ENCODE data around the gene C7orf33. TPM values are rescaled to one million over a fixed set of nuclear protein-coding genes. Genes with fewer than 3 reads are reported as not detected.

C7orf33 gene
- polyA plus RNA-seq, 2 of the 4 experiments (the other 2 are of a cell fraction): not detected

DNA sequence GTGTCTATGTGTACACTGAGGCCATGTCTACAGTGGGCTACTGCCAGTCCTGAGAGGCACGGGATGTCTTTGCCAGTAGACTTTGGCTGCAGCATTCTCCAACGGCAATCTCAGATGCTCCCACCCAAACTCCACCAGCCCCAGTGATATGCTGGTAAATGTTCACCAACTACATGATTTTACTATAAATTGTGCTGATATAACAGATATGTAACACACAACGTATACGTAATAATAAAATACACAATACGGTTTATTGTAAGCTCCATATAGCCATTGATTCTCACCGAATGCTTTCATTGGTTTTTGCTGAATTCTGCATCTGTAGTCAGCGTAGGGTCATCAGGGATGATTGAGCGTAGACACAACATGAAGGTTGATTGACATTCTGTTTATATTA is 47.3 kb upstream of the C7orf33 start:
- WGBS (ENCODE audit: missing lambda C conversion rate): 79% methylated on average over 8 of the region's 8 CpGs
- CTCF ChIA-PET: interaction anchor here (1.3 kb wide), 1 partner anchor 423 kb away, joined by 3 read pairs; no protein-coding TSS in a partner anchor
- POLR2A ChIA-PET: no interaction called here

DNA sequence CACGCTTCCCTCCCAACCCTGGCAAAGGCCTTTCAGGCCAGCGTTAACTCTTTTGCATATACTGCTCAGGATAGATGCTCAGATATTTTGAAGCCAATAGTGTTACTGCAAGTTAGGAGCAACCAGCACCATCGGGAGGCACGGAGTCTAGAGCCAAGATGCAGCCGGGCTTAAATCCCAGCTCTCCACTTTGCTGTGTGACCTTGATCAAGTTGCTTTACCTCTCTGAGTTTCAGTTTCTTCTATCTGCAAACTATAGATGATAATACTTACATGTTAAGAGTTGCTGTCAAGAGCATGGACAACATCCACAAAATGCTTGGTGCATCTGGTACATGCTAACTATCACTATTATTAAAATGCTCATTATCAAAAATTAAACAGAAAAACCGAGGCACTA is 45.4 kb upstream of the C7orf33 start:
- ChIA-PET POLR2A (no interaction called here), CTCF (no interaction called here)
- Histone ChIP-seq H3K4me3 (no peak overlapping the region), H3K9me3 (no peaks in the 10 kb centered on the region), H3K4me2 (no peak overlapping the region), H3K4me1 (no peaks in the 10 kb centered on the region), H3K27ac (no peak overlapping the region)
- ATAC-seq: no peak
- TF ChIP-seq, protein P1, sequence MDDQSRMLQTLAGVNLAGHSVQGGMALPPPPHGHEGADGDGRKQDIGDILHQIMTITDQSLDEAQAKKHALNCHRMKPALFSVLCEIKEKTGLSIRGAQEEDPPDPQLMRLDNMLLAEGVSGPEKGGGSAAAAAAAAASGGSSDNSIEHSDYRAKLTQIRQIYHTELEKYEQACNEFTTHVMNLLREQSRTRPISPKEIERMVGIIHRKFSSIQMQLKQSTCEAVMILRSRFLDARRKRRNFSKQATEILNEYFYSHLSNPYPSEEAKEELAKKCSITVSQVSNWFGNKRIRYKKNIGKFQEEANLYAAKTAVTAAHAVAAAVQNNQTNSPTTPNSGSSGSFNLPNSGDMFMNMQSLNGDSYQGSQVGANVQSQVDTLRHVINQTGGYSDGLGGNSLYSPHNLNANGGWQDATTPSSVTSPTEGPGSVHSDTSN (IDR thresholded peaks at IDR 0.05): no peak
- no peak for TF ChIP-seq NPAS2 (CRISPR knock-in tag; IDR thresholded peaks at IDR 0.05; ENCODE audit: borderline replicate concordance)
- TF ChIP-seq CEBPB (IDR thresholded peaks at IDR 0.05): no peak
- no peak for TF ChIP-seq HOXA7 (CRISPR knock-in tag; IDR thresholded peaks at IDR 0.05)
- TF ChIP-seq RNF2 (IDR thresholded peaks at IDR 0.05; ENCODE audit: borderline replicate concordance, low read depth): no peak
- TF ChIP-seq, protein P2, sequence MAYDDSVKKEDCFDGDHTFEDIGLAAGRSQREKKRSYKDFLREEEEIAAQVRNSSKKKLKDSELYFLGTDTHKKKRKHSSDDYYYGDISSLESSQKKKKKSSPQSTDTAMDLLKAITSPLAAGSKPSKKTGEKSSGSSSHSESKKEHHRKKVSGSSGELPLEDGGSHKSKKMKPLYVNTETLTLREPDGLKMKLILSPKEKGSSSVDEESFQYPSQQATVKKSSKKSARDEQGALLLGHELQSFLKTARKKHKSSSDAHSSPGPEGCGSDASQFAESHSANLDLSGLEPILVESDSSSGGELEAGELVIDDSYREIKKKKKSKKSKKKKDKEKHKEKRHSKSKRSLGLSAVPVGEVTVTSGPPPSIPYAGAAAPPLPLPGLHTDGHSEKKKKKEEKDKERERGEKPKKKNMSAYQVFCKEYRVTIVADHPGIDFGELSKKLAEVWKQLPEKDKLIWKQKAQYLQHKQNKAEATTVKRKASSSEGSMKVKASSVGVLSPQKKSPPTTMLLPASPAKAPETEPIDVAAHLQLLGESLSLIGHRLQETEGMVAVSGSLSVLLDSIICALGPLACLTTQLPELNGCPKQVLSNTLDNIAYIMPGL (CRISPR knock-in tag; IDR thresholded peaks at IDR 0.05; ENCODE audit: borderline replicate concordance): no peak
- no peak for TF ChIP-seq BHLHE40 (IDR thresholded peaks at IDR 0.05; ENCODE audit: low read depth, low read length)
- no peak for TF ChIP-seq CHD2 (IDR thresholded peaks at IDR 0.05; ENCODE audit: low read length, partially characterized antibody)
- no peak for TF ChIP-seq HDAC2 (IDR thresholded peaks at IDR 0.05)
- TF ChIP-seq RAD21 (conservative IDR thresholded peaks at IDR 0.05 in 1 of 2, IDR thresholded peaks at IDR 0.05 in 1 of 2): no peak
- WGBS (ENCODE audit: missing lambda C conversion rate): 45% methylated on average over 6 of the region's 6 CpGs
- no peak for DNase-seq (ENCODE audit: low read depth in 1 of 2, low spot score in 1 of 2)
- no peak for FAIRE-seq

More for the DNA sequence above, 47.3 kb upstream of the C7orf33 start:
- Histone ChIP-seq H3K27ac (no peak overlapping the region), H3K4me1 (no peaks in the 10 kb centered on the region), H3K9me3 (no peaks in the 10 kb centered on the region), H3K4me3 (no peak overlapping the region), H3K4me2 (no peak overlapping the region)
- FAIRE-seq (no peak), ATAC-seq (no peak), DNase-seq (ENCODE audit: low read depth in 1 of 2, low spot score in 1 of 2) (no peak)
- TF ChIP-seq ZNF302 (CRISPR knock-in tag; IDR thresholded peaks at IDR 0.05) (no peak), MAFK (IDR thresholded peaks at IDR 0.05; ENCODE audit: partially characterized antibody) (peak; percentile 60)

DNA sequence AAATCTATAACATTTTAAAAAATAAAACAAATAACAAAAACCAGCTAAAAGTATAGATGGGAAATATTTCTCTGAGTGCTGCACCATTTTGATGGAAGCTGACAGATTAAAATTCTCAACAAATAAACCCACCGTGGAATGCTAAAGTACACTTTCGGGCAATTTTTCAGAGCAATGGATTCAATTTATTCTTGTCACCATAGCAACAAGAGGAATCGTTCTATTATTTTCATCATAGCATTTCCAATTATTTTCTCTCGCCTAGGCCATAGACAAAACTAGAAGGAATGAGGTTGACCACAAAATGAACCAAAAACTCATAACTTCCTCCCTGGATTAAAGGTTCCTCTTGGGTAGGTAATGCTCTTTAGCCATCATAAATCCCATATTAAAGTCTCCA is 44.6 kb upstream of the C7orf33 start:
- no peaks in the 10 kb centered on the region for H3K9me3 ChIP-seq
- 59% methylated on average over 4 of the region's 4 CpGs for WGBS (ENCODE audit: missing lambda C conversion rate)
- H3K27ac ChIP-seq: no peak overlapping the region
- ATAC-seq (no peak), FAIRE-seq (no peak), DNase-seq (ENCODE audit: low read depth in 1 of 2, low spot score in 1 of 2) (no peak)
- no peak overlapping the region for H3K4me2 ChIP-seq
- CTCF ChIA-PET: no interaction called here
- no peaks in the 10 kb centered on the region for H3K4me1 ChIP-seq
- TF ChIP-seq RFX5 (IDR thresholded peaks at IDR 0.05) (no peak), SMC3 (IDR thresholded peaks at IDR 0.05) (no peak), POLR2A (IDR thresholded peaks at IDR 0.05; ENCODE audit: low read length) (no peak), NR3C1 (IDR thresholded peaks at IDR 0.05) (no peak), MAZ (IDR thresholded peaks at IDR 0.05; ENCODE audit: borderline replicate concordance, low read depth, low read length) (no peak), RCOR1 (IDR thresholded peaks at IDR 0.05; ENCODE audit: low read depth, low read length) (no peak), NFE2L2 (conservative IDR thresholded peaks at IDR 0.05; ENCODE audit: low read length) (no peak), BHLHE40 (IDR thresholded peaks at IDR 0.05; ENCODE audit: low read depth, low read length) (no peak), JUN (IDR thresholded peaks at IDR 0.05) (no peak), CHD2 (IDR thresholded peaks at IDR 0.05; ENCODE audit: low read length, partially characterized antibody) (no peak), RARB (CRISPR knock-in tag; IDR thresholded peaks at IDR 0.05) (no peak), HOXA7 (CRISPR knock-in tag; IDR thresholded peaks at IDR 0.05) (no peak), ESRRA (IDR thresholded peaks at IDR 0.05; ENCODE audit: borderline replicate concordance, low read length) (no peak), HOXB13 (CRISPR knock-in tag; IDR thresholded peaks at IDR 0.05; ENCODE audit: low read depth) (no peak), POLR2AphosphoS2 (conservative IDR thresholded peaks at IDR 0.05; ENCODE audit: low read length) (no peak)
- TF ChIP-seq, protein P3, sequence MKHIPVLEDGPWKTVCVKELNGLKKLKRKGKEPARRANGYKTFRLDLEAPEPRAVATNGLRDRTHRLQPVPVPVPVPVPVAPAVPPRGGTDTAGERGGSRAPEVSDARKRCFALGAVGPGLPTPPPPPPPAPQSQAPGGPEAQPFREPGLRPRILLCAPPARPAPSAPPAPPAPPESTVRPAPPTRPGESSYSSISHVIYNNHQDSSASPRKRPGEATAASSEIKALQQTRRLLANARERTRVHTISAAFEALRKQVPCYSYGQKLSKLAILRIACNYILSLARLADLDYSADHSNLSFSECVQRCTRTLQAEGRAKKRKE (CRISPR knock-in tag; IDR thresholded peaks at IDR 0.05; ENCODE audit: low read depth): no peak
- TF ChIP-seq, protein P4, sequence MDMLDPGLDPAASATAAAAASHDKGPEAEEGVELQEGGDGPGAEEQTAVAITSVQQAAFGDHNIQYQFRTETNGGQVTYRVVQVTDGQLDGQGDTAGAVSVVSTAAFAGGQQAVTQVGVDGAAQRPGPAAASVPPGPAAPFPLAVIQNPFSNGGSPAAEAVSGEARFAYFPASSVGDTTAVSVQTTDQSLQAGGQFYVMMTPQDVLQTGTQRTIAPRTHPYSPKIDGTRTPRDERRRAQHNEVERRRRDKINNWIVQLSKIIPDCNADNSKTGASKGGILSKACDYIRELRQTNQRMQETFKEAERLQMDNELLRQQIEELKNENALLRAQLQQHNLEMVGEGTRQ (IDR thresholded peaks at IDR 0.05): no peak
- TF ChIP-seq, protein P5, sequence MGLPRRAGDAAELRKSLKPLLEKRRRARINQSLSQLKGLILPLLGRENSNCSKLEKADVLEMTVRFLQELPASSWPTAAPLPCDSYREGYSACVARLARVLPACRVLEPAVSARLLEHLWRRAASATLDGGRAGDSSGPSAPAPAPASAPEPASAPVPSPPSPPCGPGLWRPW (IDR thresholded peaks at IDR 0.05): no peak
- TF ChIP-seq, protein P1 (IDR thresholded peaks at IDR 0.05): no peak
- POLR2A ChIA-PET: no interaction called here
- no peak overlapping the region for H3K4me3 ChIP-seq

Data from A549 (cell line).